A673 (cell line): ENCODE results near the gene SHROOM2.

Experiments
- EZH2 ChIP-seq: fragments of 200-600 bp; sonication (generic); IDR thresholded peaks from 2 replicates; pipeline ENCODE4 v1.6.1; 2017; ENCODE audit warnings: borderline replicate concordance, low read depth, mild to moderate bottlenecking, mixed read lengths, antibody characterized with exemption, low read length; ENCODE audit not compliant: poor library complexity, severe bottlenecking
- TF ChIP-seq, protein P1 (sequence below): fragments of 300-800, 200-600 bp; sonication (generic); conservative IDR thresholded peaks from 2 replicates; pipeline ENCODE4 v1.5.1; 2017; ENCODE audit warnings: low read depth, mild to moderate bottlenecking, antibody characterized with exemption, low read length, moderate library complexity, mixed read lengths

DNA sequence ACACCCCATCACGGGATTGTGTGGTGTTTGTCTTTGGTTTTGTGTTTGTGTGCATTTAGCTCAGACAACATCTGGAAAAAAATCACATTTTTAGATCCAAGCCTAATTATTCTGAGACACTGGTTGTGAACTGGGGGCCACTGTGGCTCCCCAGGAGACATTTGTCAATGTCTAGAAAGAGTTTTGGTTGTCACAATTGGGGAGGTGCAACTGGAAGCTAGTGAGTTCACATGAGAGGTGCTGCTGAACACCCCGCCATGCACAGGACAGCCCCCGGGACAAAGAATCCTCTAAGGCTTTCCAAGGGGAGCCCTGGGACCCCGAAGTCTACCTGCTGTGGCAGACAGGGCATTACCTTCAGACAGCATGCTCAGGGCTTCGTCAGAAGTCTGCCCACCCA lies 47.1 kb upstream of the SHROOM2 start:
- TF ChIP-seq, protein P1, sequence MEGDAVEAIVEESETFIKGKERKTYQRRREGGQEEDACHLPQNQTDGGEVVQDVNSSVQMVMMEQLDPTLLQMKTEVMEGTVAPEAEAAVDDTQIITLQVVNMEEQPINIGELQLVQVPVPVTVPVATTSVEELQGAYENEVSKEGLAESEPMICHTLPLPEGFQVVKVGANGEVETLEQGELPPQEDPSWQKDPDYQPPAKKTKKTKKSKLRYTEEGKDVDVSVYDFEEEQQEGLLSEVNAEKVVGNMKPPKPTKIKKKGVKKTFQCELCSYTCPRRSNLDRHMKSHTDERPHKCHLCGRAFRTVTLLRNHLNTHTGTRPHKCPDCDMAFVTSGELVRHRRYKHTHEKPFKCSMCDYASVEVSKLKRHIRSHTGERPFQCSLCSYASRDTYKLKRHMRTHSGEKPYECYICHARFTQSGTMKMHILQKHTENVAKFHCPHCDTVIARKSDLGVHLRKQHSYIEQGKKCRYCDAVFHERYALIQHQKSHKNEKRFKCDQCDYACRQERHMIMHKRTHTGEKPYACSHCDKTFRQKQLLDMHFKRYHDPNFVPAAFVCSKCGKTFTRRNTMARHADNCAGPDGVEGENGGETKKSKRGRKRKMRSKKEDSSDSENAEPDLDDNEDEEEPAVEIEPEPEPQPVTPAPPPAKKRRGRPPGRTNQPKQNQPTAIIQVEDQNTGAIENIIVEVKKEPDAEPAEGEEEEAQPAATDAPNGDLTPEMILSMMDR: no peak
- no peak for TF ChIP-seq EZH2
